Right lobe of liver (tissue), 6 donors: ENCODE results near the gene TRIM28. TPM values are rescaled to one million over a fixed set of nuclear protein-coding genes. Genes with fewer than 3 reads are reported as not detected.

Experiments used
- ATAC-seq, 4 donors: fragments of 200-7000 bp; cut with Tn5 transposase; one replicate each; pipeline ENCODE4 v1.9.1; 2020; ENCODE audit warnings: mild to moderate bottlenecking in 4 of 4, moderate library complexity in 4 of 4
- DNase-seq, 3 donors: peaks; one replicate each; pipeline ENCODE4 v3.0.0-alpha.2; 2020
- H3K27ac ChIP-seq, 3 donors: fragments of 200-600 bp; one replicate each; pipeline ENCODE4 v1.8.0; 2022
- H3K27me3 ChIP-seq, 2 donors: fragments of 200-600 bp; one replicate each; pipeline ENCODE4 v1.8.0; 2022
- H3K36me3 ChIP-seq, 4 donors: fragments of 200-600 bp; sonication (generic) in 1 of 4; one replicate each; pipeline versions ENCODE4 v1.5.1 to v1.8.0; 2017 to 2022; ENCODE audit warnings: control low read depth in 1 of 4
- H3K4me1 ChIP-seq, 4 donors: fragments of 200-600 bp; sonication (generic) in 1 of 4; one replicate each; pipeline versions ENCODE4 v1.5.1 to v1.8.0; 2017 to 2022; ENCODE audit warnings: control low read depth in 1 of 4
- H3K4me3 ChIP-seq, 3 donors: fragments of 200-600 bp; one replicate each; pipeline ENCODE4 v1.8.0; 2022
- H3K9me3 ChIP-seq, 4 donors: fragments of 200-600 bp; sonication (generic) in 1 of 4; one replicate each; pipeline versions ENCODE4 v1.5.1 to v1.8.0; 2017 to 2022; ENCODE audit warnings: control low read depth in 1 of 4
- POLR2A ChIP-seq: fragments of 450-650 bp; IDR thresholded peaks from one replicate; pipeline ENCODE4 v1.6.1; 2017; ENCODE audit warnings: antibody characterized with exemption, mild to moderate bottlenecking
- WGBS: methylation state at CpG from one replicate; pipeline ENCODE4 v1.1.6; 2018; ENCODE audit warnings: low coverage, low lambda C conversion rate; ENCODE audit not compliant: insufficient coverage; ENCODE audit errors: missing lambda C conversion rate; 5-methylcytosine and 5-hydroxymethylcytosine counted together
- intact Hi-C, 2 donors: fragments of 100-400 bp; cut with DNase I; formaldehyde crosslinking; loops; one replicate each; pipeline versions ENCODE4 v1.11.2 to v1.14.1; 2022
- total RNA-seq, 6 experiments: library from RNA; depleted of rRNA in 2 of 6; stranded (reverse); fragments of >200 nt in 2 of 6; fragmentation: NEBNext Ultra II Directional in 3 of 6; extraction: Animal tissue kit (Norgen Biotek cat#: 25700) in 3 of 6; gene quantifications; one replicate each; pipeline versions ENCODE4 v1.1.0 to v1.2.4, GENCODE V29; 2016 to 2023
- TF ChIP-seq, protein P1 (sequence below), 4 donors: fragments of 200-600 bp in 3 of 4; fragments of 450-650 bp in 1 of 4; IDR thresholded peaks; one replicate each; pipeline versions ENCODE4 v1.5.1 to v1.8.0; 2016 to 2022; ENCODE audit warnings: antibody characterized with exemption in 4 of 4, mild to moderate bottlenecking in 2 of 4
- donor health status: DM: no; HTN: yes; CAD: no.
- donor health status: DM: no; HTN: no; CAD: no.
- donor health status: DM: no; HTN: no; CAD: no.
- donor health status: DM: no; HTN: yes; CAD: no.
- donor health status: DM: no; HTN: yes; CAD: no.

Gene TRIM28
- total RNA-seq, 6 experiments from 2014 or later, result 75.4 to 106 (median 94.7) TPM

DNA sequence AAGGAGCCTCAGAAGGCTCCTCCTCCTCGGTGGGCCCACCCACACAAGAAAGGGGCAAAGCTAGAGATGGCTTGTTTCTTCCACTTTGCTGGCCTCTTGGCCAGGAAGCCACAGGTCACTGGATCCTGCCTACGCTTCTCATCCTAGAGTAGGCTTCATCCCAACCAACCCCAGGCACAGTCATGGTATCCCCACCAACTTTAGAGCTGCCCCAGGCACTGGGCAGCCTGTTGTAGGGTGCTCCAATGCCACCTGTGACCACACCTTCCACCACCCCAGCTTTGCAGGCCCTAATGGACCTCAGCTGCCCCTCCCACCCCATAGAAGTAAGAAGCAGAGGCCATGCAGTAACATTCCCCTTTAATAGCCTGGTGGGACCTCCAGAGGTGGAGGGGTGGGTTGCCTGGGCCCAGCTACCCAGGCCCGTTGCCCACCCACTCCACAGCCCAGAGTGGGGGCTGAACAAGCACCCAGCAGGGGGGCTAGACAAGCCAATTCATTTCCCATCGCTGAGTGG, 11.6 kb downstream of the TRIM28 start:
- no peak for DNase-seq
- H3K9me3 ChIP-seq, result no peaks in the 10 kb centered on the region
- H3K27me3 ChIP-seq, result no peaks in the 10 kb centered on the region
- H3K4me3 ChIP-seq, result peak overlapping the region; percentile 37 to 90 (median 89)
- intact Hi-C loops, result no loop called here
- no peak for ATAC-seq
- peaks cover 0 to 40% (median 12%) of the 10 kb centered on the region in 4 donors for H3K36me3 ChIP-seq
- peaks cover 0 to 30% (median 6%) of the 10 kb centered on the region in 4 donors for H3K4me1 ChIP-seq
- TF ChIP-seq, protein P1, sequence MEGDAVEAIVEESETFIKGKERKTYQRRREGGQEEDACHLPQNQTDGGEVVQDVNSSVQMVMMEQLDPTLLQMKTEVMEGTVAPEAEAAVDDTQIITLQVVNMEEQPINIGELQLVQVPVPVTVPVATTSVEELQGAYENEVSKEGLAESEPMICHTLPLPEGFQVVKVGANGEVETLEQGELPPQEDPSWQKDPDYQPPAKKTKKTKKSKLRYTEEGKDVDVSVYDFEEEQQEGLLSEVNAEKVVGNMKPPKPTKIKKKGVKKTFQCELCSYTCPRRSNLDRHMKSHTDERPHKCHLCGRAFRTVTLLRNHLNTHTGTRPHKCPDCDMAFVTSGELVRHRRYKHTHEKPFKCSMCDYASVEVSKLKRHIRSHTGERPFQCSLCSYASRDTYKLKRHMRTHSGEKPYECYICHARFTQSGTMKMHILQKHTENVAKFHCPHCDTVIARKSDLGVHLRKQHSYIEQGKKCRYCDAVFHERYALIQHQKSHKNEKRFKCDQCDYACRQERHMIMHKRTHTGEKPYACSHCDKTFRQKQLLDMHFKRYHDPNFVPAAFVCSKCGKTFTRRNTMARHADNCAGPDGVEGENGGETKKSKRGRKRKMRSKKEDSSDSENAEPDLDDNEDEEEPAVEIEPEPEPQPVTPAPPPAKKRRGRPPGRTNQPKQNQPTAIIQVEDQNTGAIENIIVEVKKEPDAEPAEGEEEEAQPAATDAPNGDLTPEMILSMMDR (IDR thresholded peaks at IDR 0.05), result no peak
- no peak for TF ChIP-seq POLR2A
- H3K27ac ChIP-seq, result peak overlapping the region; percentile 76 to 90 (median 83)
- WGBS, result 21% methylated on average over 2 of the region's 4 CpGs

DNA sequence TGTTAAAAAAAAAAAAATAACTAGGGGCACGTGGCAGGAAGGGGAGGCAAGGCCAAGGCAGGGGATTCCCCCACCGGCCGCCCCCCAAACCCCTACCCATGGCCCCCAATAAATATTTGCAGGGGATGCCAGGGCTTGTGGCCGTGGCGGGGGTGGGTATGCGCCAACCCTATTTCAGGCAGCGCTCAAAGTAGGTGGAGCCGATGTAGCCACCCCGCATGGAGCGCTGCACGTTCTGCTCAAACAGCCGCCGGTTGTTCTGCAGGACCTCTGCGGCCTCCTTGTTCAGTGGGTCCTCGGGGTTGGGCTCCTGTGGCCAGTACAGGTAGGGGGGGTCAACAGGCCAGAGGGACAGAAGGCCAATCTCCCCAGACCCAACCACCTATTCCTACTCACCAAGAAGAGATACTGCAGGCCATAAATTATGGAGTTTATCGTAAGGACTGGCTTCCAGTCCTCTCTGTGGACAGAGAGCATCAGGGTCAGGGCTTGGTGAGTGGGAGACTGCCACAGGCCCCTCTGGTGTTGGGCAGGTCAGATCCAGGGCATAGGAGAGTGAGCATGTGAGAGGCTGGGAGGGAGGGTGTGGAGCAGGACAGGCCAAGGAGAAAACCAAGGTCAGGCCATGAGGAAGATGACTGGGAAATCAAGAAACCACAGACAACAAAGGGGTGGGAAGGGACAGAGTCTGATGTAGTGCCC, 12.2 kb downstream of the TRIM28 start:
- Histone ChIP-seq H3K4me3 (no peak overlapping the region), H3K36me3 (peaks cover 0 to 34% (median 9%) of the 10 kb centered on the region in 4 donors), H3K4me1 (peaks cover 0 to 30% (median 6%) of the 10 kb centered on the region in 4 donors), H3K9me3 (no peaks in the 10 kb centered on the region), H3K27me3 (no peaks in the 10 kb centered on the region), H3K27ac (no peak overlapping the region)
- intact Hi-C loops, result no loop called here
- 69% methylated on average over 2 of the region's 16 CpGs for WGBS
- no peak for TF ChIP-seq POLR2A
- TF ChIP-seq, protein P1 (IDR thresholded peaks at IDR 0.05), result no peak
- ATAC-seq (no peak), DNase-seq (no peak)

DNA sequence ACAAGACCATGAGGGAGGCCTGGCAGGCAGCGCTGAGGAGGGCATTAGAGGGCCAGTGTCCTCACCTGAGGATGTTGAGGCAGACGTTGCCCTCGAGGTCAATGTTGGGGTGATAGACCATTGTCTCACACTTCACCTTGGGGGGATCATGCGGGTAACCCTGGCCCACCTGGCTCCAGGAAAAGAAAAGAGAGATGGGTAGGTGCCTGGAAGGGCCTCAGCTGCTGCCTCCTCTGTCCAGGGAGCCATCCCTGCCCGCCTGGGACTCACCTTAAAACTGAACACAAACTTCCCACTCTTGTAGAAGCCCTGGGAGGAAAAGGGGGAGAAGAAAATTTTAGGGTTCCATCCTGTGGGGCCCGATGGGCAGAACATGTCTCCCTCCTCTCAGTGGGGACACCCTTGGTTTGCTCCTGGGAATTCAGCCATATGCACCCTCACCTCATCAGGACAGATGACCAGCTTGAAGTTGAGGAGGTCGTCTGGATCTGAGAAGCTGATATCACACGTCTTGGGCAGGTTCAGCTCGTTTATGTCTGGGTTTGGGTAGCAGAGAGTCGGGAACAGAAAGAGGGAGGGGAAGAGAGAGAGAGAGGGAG, 12.9 kb downstream of the TRIM28 start:
- Histone ChIP-seq H3K4me3 (peak overlapping the region in 1 of 3 donors; percentile 95), H3K9me3 (no peaks in the 10 kb centered on the region), H3K36me3 (peaks cover 0 to 27% (median 3%) of the 10 kb centered on the region in 4 donors), H3K4me1 (peaks cover 0 to 32% (median 6%) of the 10 kb centered on the region in 4 donors), H3K27ac (no peak overlapping the region), H3K27me3 (no peaks in the 10 kb centered on the region)
- intact Hi-C loops, result no loop called here
- 29% methylated on average over 6 of the region's 10 CpGs for WGBS
- no peak for DNase-seq
- ATAC-seq, result no peak
- TF ChIP-seq, protein P1 (IDR thresholded peaks at IDR 0.05), result no peak
- no peak for TF ChIP-seq POLR2A

DNA sequence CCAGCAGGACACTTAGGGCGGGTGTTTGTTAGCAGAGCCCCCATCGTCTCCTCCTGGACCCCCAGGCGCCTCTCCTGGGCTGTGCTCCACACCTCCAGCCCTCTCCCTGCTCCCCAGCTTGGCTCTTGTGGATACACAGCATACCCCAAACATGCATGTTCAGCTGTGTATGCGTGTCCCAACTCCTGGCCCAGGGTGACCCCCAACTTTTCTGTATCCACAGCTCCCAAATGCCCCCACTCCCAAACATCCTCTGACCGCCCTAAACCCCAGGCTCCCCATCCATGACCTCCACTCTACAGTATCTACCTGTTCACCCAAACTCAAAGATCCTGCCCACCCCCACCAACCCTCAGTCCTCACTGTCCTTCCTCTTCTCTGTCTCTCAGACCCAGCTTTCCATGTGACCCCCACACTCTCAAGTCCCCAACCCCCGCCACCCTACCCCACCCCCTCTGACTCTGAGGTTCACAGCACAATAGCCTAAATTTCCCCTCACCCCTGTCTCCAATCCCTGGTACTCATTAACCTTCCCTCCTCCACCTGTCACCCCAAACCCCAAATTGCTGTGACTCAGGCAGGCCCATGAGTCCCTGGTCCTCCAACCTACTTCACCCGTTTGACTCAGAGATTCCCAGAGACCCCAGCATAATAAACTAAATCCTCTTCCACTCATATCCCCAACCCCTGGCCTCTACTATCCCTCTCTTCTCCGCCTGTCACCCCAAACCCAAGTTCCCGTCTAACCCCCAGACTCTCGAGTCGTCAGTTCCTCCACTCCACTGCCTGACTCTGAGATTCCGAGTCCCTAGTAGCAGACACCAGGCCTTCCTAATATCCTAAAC, 13.6 kb downstream of the TRIM28 start:
- whole genome bisulfite sequencing, result 7% methylated on average over 8 of the region's 12 CpGs
- H3K4me1 ChIP-seq, result peaks cover 0 to 39% (median 9%) of the 10 kb centered on the region in 4 donors
- no peaks in the 10 kb centered on the region for H3K27me3 ChIP-seq
- H3K27ac ChIP-seq, result peak overlapping the region; percentile 40 to 100 (median 98)
- peaks cover 0 to 20% (median 2%) of the 10 kb centered on the region in 4 donors for H3K36me3 ChIP-seq
- H3K4me3 ChIP-seq, result peak overlapping the region; percentile 60 to 95 (median 89)
- H3K9me3 ChIP-seq, result no peaks in the 10 kb centered on the region
- ATAC-seq (no peak), DNase-seq (no peak)
- no peak for TF ChIP-seq POLR2A
- TF ChIP-seq, protein P1 (IDR thresholded peaks at IDR 0.05), result no peak
- intact Hi-C loops, result no loop called here
